ENCODE measurements around the gene LY6G6C.

GRCh38 chr6:31689249-31690110, 32.1 kb downstream of the LY6G6C start:
- TF ChIP-seq CTCF (conservative IDR thresholded peaks at IDR 0.05; ENCODE audit: low read depth in 2 of 2): peak; percentile 69 to 80
- TF ChIP-seq, protein P1, sequence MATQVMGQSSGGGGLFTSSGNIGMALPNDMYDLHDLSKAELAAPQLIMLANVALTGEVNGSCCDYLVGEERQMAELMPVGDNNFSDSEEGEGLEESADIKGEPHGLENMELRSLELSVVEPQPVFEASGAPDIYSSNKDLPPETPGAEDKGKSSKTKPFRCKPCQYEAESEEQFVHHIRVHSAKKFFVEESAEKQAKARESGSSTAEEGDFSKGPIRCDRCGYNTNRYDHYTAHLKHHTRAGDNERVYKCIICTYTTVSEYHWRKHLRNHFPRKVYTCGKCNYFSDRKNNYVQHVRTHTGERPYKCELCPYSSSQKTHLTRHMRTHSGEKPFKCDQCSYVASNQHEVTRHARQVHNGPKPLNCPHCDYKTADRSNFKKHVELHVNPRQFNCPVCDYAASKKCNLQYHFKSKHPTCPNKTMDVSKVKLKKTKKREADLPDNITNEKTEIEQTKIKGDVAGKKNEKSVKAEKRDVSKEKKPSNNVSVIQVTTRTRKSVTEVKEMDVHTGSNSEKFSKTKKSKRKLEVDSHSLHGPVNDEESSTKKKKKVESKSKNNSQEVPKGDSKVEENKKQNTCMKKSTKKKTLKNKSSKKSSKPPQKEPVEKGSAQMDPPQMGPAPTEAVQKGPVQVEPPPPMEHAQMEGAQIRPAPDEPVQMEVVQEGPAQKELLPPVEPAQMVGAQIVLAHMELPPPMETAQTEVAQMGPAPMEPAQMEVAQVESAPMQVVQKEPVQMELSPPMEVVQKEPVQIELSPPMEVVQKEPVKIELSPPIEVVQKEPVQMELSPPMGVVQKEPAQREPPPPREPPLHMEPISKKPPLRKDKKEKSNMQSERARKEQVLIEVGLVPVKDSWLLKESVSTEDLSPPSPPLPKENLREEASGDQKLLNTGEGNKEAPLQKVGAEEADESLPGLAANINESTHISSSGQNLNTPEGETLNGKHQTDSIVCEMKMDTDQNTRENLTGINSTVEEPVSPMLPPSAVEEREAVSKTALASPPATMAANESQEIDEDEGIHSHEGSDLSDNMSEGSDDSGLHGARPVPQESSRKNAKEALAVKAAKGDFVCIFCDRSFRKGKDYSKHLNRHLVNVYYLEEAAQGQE (IDR thresholded peaks at IDR 0.05; ENCODE audit: unreplicated experiment): no peak
- no peak for TF ChIP-seq CREB1 (CRISPR knock-in tag; IDR thresholded peaks at IDR 0.05; ENCODE audit: low read depth)
- no peak for TF ChIP-seq POLR2AphosphoS5 (IDR thresholded peaks at IDR 0.05; ENCODE audit: low read depth)
- TF ChIP-seq EZH2phosphoT487 (IDR thresholded peaks at IDR 0.05; ENCODE audit: unreplicated experiment): no peak
- no peak for TF ChIP-seq STAT1 (IDR thresholded peaks at IDR 0.05; ENCODE audit: unreplicated experiment)
- no peak for TF ChIP-seq EZH2 (IDR thresholded peaks at IDR 0.05; ENCODE audit: low read depth, unreplicated experiment)
- TF ChIP-seq ETS1 (IDR thresholded peaks at IDR 0.05): no peak
- TF ChIP-seq NANOG (IDR thresholded peaks at IDR 0.05; ENCODE audit: borderline replicate concordance): no peak
- TF ChIP-seq ZNF114 (CRISPR knock-in tag; IDR thresholded peaks at IDR 0.05): no peak
- TF ChIP-seq JUNB (IDR thresholded peaks at IDR 0.05; ENCODE audit: unreplicated experiment): no peak
